SHP77 (cell line): ENCODE data around the gene TJP3.
"Not testable (repeated sequence)": the region's sequence is repeated elsewhere in the genome, so short reads cannot be mapped to it uniquely, and the experiment has no call there.

Source experiments
- DNase-seq, 2 experiments: peaks; one replicate each; lab custom pipeline; 2025; lab: John Stamatoyannopoulos, UW

The TJP3 gene, protein sequence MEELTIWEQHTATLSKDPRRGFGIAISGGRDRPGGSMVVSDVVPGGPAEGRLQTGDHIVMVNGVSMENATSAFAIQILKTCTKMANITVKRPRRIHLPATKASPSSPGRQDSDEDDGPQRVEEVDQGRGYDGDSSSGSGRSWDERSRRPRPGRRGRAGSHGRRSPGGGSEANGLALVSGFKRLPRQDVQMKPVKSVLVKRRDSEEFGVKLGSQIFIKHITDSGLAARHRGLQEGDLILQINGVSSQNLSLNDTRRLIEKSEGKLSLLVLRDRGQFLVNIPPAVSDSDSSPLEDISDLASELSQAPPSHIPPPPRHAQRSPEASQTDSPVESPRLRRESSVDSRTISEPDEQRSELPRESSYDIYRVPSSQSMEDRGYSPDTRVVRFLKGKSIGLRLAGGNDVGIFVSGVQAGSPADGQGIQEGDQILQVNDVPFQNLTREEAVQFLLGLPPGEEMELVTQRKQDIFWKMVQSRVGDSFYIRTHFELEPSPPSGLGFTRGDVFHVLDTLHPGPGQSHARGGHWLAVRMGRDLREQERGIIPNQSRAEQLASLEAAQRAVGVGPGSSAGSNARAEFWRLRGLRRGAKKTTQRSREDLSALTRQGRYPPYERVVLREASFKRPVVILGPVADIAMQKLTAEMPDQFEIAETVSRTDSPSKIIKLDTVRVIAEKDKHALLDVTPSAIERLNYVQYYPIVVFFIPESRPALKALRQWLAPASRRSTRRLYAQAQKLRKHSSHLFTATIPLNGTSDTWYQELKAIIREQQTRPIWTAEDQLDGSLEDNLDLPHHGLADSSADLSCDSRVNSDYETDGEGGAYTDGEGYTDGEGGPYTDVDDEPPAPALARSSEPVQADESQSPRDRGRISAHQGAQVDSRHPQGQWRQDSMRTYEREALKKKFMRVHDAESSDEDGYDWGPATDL

DNA sequence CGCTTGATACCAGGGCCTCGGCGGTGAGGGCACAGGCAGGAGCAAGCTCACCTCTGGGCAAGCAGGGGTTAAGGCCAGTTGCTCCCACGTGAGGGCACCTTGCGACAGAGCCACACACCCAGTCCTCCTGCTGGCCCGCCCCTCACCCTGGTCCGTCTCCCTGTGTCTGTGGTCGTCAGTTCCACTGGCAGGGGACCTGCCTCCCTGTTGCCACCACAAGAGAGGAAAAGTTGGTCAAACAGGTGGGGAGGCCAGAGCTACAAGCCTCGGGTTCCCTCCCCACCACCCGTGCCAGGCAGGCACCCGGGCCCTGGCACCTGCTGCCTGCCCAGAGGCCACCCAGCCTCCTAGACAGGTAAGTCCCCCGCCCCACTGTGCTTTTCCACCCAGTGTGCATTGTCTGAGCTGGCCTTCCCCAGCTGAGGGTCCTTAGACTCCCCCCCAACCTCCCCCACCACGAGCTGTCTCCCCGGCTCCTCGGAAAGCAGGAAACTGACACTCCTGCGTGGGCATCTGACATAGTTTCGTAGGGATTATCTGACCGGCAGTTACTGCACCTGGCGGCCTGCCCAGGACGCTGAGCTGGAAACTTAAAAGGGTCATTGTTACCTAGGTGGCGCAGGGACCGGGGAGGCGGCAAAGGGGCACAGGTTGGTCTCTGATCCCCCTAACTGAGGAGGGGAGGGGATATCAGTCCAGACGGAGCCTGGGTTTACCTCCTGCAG lies at the start of gene TJP3:
TJP3 (plus strand) TSS at position 178 of the 725 bp plus-strand sequence. CDS start 20,049 bp downstream, outside the sequence.
- DNase-seq, result no peak

DNA sequence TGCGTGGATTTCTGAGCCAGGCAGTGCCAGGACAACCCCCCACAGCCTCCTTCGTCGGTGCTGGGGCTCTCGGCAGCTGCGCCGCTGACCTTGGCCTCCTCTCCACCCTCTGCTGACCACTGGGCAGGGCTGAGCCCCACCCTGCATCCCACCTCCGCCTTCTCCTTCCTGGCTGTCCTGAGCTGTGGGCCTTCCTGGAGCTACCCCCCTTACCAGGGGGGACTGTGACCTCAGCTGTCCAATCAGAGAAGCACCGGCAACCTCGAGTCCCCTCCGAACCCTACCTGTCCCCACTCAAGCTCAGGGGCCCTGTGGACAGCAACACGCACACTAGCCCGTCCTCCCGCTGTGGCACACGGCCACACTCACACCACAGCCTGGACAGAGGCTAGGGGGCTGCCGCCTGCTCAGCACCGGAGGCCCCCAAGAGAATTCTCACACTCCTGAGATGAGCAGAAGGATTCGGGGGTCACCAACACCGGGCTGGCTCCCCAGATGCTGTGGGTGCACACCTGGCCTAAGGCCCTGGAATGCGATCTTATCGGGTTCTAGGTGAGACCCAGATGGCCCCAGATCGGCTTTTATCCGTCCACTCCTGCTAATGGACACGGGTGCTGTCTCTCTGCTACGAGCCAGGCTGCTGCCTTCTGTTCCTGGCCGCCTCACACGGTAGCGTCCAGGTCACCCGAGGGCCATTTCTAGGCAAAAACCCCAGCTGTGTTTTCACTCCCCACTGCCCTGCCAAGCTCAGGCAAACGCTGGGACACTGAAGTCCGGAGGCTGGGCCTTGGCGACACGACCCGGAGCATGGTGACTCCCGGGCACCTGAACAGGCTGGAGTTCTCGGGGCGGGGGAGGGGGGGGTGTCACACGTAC lies 49.1 kb upstream of the TJP3 start:
- DNase-seq, result no peak

DNA sequence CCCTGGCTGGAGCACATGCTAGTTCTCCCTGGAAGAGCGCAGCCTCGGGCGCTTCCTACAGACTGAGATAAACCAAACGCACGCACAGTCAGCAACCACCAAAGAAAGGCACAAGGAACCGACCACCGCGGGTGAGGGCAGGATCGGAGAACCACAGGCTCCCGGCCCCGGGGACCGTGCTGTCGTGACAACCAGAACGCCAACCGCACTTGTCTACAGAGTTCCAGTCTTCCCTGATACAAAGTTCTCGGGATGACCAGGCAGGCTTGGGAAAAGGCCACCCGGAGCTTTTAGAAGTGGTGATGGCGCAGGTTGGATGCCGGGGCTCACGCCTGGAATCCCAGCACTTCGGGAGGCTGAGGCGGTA lies 48.5 kb upstream of the TJP3 start:
- no peak for DNase-seq

DNA sequence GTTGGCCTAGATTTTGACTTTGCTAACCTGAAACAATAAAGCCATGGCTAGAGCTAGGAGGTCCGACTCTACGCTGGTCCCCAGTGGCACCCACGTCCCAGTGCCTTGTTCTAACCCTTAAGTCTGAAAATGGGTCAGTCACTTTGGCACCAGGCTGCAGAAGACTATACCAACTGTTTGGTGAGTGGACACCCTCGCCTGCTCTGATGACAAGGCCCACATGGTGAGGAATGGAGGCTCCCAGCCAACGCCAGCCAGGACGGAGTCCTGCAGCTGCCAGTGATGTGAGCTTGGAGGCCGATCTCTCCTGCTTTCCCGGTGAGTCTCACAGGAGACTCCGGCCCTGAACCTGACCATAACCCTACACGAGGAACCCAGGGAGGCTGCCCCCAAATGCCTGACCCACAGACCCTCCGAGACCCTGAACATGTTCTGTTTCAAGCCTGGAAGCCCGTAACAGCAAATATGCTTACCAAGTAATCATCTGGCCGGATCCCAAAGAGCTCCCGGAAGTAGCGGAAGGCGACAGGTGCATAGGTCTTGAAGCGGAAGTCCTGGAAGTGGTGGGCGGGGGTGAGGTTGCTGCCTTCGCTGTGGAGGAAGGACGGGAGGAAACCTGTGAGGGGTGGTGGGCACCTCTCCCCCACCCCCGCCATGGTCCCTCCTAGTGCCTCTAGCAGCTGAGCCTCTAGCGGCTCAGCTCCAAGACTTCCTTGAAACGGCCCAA lies 47.5 kb upstream of the TJP3 start:
- DNase-seq, result no peak

DNA sequence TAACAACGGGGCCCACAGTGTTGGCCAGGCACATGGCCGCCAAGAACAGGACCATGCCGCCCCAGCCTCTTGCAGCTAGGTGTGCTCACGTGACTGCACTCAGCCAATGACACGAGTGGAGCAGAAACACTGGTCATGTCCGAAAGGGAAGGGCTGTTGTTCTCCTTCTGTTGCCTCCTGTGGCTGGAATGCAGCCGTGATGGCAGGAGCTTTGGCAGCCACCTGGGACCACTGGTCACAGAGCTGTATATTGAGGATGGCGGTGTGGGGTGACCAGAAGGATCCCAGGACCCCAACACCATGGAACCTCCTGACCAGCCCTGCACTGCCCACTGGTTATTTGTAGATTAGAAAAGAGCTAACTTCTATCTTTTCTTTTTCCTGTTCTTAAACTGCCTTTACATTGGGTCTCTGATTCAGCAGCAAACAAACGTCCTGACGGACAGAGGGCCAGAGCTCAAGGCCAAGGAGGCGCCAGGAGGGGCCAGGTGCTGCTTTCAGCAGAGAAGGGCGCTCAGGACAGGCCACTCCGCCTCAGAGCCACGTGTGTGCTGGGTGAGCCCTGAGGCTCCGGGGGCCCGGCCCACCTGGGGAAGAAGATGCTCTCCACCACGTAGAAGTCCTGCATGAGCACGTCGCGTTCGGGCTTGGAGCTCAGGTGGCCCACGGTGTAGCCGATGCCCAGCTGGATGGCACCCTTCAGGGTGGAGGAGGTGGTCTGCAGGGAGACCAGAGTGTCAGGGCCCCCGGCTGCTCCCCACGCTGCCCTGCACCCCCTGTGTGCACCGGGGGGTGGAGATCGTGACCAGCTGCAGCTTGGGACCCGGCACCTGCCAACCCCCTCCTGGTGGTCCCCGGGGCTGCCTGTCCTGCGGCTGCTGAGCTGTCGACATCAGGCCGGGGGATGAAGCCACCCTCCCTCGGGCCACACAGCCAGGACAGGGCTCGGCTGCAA lies 46.6 kb upstream of the TJP3 start:
- no peak for DNase-seq

DNA sequence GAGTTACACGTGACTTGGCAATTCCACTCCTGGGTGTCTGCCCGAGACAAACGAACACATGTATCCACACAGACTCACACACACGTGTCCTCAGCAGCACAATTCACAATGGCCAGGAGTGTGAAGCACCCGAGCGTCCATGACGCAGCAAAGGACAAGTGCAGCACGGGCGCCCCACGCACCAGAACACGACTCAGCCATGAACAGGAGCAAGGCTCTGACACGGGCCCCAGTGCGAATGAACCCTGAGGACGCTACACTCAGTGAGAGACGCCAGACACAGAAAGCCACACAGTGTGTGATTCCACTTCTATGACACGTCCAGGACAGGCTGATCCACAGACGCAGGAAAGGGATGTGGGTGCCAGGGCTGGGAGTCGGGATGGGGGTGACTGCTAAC lies 44.3 kb upstream of the TJP3 start:
- no peak for DNase-seq

DNA sequence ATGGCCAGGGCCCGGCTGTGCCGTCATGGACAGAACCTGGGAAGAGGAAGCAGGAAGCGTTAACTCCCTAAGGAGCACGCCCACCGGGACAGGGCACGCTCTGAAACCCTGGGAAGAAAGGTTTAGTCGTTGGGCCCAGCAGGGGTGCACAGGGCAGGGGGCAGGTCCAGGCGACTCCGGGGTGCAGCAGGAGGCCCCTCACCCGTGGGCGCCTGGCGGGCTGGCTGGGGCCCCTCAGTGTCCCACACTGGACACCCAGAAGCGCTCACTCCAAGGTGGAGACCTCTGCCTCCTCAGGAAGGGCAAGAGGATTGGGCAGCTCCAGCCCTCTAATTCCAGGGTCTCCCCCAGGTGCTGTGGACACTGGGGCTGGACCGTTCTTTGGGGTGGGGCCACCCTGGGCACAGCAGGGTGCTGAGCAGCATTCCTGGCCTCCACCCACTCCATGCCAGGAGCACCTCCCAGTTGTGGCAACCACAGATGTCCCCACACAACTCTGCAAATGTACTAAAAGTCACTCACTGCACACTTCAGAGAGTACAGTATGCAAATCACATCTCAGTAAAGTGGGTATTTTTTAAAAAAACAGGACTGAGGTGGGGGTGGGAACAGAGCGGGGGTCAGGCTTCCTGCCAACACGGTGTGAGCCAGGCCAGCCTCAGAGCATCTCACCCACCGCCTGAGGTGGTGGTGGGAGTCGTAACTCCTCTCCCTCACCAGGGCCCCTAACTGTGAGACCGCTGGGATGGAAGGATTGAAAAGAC lies 43.1 kb upstream of the TJP3 start:
- no peak for DNase-seq

DNA sequence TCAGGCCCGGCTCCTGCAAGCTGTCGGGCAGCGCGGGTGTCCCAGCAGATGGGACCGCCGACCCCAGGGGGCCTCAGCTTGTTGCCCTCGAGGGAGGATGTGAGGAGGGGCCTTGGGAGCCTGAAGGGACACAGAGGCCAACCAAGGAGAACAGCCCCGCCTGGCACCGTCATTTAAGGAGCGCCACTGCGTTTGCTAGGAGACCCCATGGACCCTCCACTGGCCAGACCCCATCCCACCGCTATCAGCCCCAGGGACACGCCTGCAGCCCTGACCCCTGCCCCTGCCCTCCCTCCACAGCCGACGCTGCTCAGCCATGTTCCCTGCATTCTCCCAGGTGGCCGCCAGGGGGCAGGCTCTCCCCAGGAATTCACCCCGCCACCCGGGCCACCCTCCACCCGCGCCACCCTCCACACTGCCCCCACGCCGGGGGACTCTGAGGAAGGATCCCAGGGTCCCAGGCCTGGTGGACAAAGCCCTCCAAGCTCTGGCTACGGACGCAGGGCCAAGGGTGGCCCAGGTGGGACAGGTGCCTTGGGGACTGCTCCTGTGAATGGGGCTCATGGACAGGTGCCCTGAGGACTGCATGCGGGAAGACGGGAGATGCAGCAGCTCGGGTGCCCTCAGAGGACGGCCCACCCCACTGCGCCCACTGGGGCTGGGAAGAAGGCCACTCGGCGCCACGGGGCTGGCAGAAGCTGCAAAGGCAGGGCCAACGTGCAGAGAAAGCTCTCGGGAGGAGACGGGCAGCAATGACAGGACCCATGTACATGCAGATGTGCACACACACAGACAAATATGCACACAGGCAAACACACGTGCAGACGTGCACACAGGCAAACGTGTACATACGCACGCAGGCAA lies 42.3 kb upstream of the TJP3 start:
- DNase-seq, result no peak

DNA sequence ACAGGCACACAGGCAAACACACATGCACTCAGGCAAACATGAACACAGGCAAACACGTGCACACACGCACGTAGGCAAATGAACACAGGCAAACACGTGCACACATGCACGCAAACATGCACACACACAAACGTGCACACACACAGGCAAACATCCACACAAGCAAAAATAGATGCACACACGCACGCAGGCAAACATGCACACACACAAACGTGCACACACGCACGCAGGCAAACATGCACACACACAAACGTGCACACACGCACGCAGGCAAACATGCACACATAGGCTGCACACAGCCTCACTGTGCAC lies 41.7 kb upstream of the TJP3 start:
- DNase-seq, result not testable (repeated sequence)

DNA sequence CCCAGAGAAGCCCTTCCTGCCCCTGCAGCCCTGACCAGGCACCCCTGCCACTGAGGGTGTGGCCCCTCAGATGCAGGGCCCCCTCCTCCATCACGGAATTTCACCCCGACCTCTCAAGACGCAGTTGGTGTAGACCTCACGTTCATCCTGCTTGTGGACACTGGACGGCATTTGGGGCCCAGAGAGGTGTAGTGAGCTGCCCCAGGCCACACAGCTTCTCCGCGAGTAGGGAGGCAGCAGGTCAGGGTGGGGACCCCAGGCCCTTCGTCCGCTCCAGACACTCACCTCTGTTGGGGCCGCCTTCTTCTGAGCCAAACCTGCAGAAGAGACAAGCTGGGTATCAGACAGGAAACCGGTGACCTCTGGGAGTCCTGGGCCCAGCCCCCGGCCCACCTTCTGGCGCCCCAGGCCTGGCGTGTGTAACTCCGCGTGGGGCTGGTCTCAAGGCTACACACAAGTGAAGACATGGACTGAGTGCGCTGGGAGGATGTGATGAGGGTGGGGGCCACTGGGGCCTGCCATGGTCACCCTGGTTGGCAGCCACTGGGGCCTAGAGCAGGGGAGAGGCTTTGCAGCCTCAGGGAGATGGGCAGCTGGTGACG lies 41.0 kb upstream of the TJP3 start:
- no peak for DNase-seq

DNA sequence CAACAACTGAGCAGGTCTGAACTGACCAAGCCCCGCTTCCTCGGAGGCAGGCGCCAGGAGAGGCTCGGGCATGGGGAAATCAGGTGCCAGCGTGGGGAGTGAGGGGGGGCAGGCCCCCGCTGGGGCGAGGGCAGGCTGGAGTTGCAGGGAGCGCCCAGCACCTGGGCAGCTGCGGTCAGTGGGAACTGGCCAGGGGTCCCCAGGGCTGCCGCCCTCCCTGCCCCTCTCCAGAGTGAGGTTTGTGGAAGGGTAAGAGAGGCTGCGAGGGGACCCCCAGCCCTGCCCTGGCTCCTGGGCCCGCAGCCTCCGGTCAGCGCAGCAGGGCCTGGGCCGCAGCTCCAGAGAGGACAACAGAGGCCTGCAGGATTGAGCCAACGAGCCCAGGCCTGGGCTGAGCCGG lies 40.4 kb upstream of the TJP3 start:
- DNase-seq, result no peak

DNA sequence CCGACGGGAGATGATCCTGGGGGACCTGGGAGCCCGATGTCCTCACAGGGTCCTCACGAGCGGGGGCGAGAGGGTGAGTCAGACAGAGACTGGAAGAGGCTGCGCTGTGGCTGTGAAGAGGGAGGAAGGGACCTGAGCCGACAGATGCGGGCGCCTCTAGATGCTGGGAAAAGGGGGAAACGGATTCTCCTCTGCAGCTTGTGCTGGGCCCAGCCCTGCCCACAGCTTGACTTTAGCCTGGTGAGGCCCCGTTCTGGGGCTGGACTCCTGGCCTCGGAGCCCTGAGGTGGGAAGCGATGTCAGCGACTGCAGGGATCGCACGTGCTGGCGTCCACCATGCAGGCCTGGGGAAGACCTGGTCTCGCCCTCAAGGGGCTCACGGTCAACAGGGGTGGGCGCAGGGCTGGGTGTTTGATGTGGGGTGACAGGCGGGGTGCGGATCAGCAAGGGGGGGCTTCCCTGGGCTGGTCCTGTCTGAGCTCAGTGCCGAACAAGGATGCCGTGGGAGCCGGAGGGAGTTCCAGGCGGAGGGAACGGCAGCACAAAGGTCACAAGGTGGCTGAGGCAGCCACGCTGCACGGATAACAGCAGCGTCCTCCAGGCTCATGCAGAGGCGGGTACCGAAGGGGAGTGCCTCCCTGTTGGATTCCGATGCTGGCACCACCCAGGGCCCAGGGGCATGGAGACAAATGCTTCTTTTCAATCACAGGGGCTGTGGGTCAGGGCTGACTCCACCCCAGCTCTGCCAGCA lies 39.7 kb upstream of the TJP3 start:
- no peak for DNase-seq

DNA sequence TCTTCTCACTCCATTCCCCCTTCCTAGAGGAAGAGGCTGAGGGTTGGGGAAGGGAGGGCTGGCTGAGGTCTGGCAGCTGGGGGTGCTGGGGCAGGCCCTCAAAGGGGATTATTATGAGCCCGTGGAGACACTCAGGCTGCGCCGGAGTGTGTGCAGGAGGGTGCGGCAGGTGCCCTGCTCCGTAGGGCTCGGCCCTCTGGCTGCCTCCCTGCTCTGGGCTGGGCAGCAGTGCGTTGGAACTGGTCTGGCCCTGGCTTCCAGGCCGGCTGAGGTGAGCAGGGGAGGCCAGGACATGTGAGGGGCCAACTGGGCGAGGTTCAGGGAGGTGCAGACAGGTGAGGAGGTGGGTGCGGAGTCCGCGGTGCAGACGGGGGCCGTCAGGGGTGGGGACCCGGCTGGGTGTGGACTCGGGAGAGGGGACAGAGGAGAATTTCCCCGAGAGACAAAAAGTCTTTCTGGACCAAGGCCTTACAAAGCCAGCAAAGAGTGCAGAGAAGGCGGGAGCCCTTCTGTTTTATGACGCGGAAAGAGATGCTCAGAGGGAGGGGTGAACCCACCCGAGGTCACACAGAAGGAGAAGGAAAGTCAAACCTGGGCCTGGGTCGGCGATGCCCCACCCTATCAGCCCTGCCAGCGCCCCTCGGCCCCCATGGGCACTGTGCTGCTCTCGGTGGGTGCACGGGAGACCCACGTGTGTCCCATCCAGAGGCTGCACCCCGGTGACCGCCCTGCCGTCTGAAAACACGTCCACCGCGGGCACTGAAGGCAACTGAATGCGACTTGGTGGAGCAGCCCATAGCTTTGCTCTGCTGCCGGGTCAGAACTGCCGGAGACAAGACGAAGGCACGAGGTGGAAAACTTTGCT lies 38.9 kb upstream of the TJP3 start:
- no peak for DNase-seq

DNA sequence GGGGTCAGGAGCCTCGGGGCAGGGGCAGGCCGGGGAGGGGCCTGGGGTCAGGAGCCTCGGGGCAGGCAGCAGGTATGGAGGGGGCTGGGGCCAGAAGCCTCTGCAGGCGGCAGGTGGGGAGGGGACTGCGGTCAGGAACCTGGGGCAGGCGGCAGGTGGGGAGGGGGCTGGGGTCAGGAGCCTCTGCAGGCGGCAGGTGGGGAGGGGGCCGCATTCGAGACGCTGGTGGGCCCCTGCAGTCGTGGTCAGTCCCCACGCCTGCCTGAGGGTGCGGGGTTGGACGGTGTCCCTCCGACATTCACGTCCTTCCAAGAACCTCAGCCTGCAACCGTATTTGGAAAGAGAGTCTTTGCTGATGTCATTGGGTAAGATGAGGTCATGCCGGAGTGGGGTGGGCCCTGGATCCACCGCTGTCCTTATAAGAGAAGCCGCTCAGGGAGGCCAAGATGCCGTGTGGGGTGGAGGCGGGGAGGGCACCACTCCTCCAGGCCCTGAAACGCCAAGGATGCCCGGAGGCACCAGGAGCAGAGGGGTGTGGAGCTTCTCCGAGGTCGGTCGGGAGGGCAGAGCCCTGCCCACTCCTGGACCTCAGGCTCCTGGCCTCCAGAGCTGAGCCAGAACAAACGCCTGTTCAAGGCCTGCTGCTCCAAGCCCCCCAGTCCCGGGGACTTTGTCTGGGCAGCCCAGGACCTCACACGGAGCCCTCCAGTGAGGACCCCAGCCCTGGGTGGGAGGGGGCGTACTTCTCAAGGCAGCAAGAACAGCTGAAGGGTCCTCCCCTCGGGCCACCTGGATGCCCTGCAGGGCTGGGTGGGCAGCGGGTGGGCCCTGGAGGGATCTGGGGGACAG lies 38.0 kb upstream of the TJP3 start:
- DNase-seq, result no peak
